HepG2 (cell line): ENCODE measurements around the gene NFS1. TPM values are rescaled to one million over a fixed set of nuclear protein-coding genes. Genes with fewer than 3 reads are reported as not detected.
A peak's percentile ranks its signal among the peaks of the same experiment; 100 is the strongest.

ENCODE experiments used
- ATAC-seq: fragments of 200-7000 bp; cut with Tn5 transposase; 3 replicates; pipeline ENCODE4 v1.9.1; 2020; ENCODE audit warnings: mild to moderate bottlenecking, moderate library complexity
- BruUV-seq: library from RNA; stranded (reverse); fragments of 400-500 nt; replicated peaks from 2 replicates; lab custom pipeline; 2021; lab: Mats Ljungman, UMichigan
- CTCF ChIA-PET: fragments of 300-600 bp; formaldehyde crosslinking; extraction: SDS; loops from one replicate; lab custom pipeline; 2021; ENCODE audit warnings: low total read pairs, inconsistent platforms, low intra/inter-chr PET ratio; lab: Yijun Ruan, JAX
- POLR2A ChIA-PET: fragments of 350-600 bp; sonication (Branson Sonifier 250); formaldehyde crosslinking; loops from one replicate; lab custom pipeline; 2020; ENCODE audit warnings: antibody characterized with exemption, inconsistent platforms; lab: Yijun Ruan, JAX
- DNase-seq: peaks from one replicate; pipeline ENCODE4 v3.0.0-alpha.2; 2015; ENCODE audit warnings: low spot score
- FAIRE-seq: peaks from 3 replicates; lab custom pipeline; 2011; peaks lifted over from hg19 to GRCh38; lab: Jason Lieb, UNC
- H2AFZ ChIP-seq: one replicate; pipeline ENCODE4 v1.6.1; 2011; ENCODE audit warnings: low read length, inconsistent platforms
- H3K27ac ChIP-seq: fragments of 300-600 bp; 3 replicates; pipeline ENCODE4 v1.8.0; 2011; ENCODE audit warnings: mixed run types, mild to moderate bottlenecking, mixed read lengths, low read length, inconsistent platforms; ENCODE audit not compliant: insufficient read depth; ENCODE audit errors: extremely low read length
- H3K27me3 ChIP-seq, 2 experiments: fragments of 200-600 bp in 1 of 2; 2 replicates in 1 of 2; 3 replicates in 1 of 2; pipeline versions ENCODE4 v1.6.0 to v1.8.0; 2011; ENCODE audit warnings: low read length in 2 of 2, mild to moderate bottlenecking in 2 of 2, moderate library complexity in 2 of 2, inconsistent platforms in 1 of 2; ENCODE audit not compliant: insufficient read depth in 2 of 2, control insufficient read depth in 1 of 2
- H3K36me3 ChIP-seq, 2 experiments: fragments of 200-600 bp in 1 of 2; replicated peaks in 1 of 2; 2 replicates in 1 of 2; 3 replicates in 1 of 2; pipeline versions ENCODE4 v1.5.1 to v1.8.0; 2011; ENCODE audit warnings: low read length in 2 of 2, inconsistent platforms in 1 of 2; ENCODE audit not compliant: insufficient read depth in 2 of 2, control insufficient read depth in 1 of 2
- H3K4me1 ChIP-seq: 2 replicates; pipeline ENCODE4 v1.5.1; 2012; ENCODE audit warnings: low read length, inconsistent platforms; ENCODE audit not compliant: insufficient read depth
- H3K4me2 ChIP-seq: 2 replicates; pipeline ENCODE4 v1.6.0; 2011; ENCODE audit warnings: low read depth, low read length, inconsistent platforms
- H3K4me3 ChIP-seq, 3 experiments: fragments of 200-600 bp in 1 of 3; sonication (generic), shearing (Covaris generic) in 1 of 3; replicated peaks in 1 of 3; 2 replicates each; pipeline ENCODE4 v1.5.1; 2011 to 2016; ENCODE audit warnings: low read length in 3 of 3, inconsistent platforms in 2 of 3, low read depth in 2 of 3, mild to moderate bottlenecking in 2 of 3, control low read depth in 1 of 3, mixed read lengths in 1 of 3; ENCODE audit not compliant: insufficient read depth in 1 of 3
- H3K79me2 ChIP-seq: one replicate; pipeline ENCODE4 v1.6.1; 2011; ENCODE audit warnings: low read length, inconsistent platforms; ENCODE audit not compliant: insufficient read depth
- H3K9ac ChIP-seq: 2 replicates; pipeline ENCODE4 v1.6.0; 2011; ENCODE audit warnings: mild to moderate bottlenecking, low read depth, low read length, inconsistent platforms; ENCODE audit not compliant: insufficient read depth
- H3K9me3 ChIP-seq: 2 replicates; pipeline ENCODE4 v1.5.1; 2012; ENCODE audit warnings: mild to moderate bottlenecking, low read length
- H4K20me1 ChIP-seq: 2 replicates; pipeline ENCODE4 v1.6.0; 2011; ENCODE audit warnings: inconsistent platforms, mild to moderate bottlenecking, low read length, moderate library complexity; ENCODE audit not compliant: insufficient read depth
- CEBPG ChIP-seq: IDR thresholded peaks from 2 replicates; pipeline ENCODE4 v1.6.1; 2016
- DDIT3 ChIP-seq: sonication (generic); formaldehyde crosslinking; IDR thresholded peaks from 2 replicates; pipeline ENCODE4 v1.4.0; 2020; ENCODE audit warnings: mild to moderate bottlenecking, missing genetic modification reagents
- GZF1 ChIP-seq: sonication (generic); formaldehyde crosslinking; IDR thresholded peaks from 2 replicates; pipeline ENCODE4 v1.5.1; 2020; ENCODE audit warnings: mild to moderate bottlenecking, missing genetic modification reagents
- HOMEZ ChIP-seq: IDR thresholded peaks from 2 replicates; pipeline ENCODE4 v1.6.1; 2016; ENCODE audit warnings: low read depth
- KLF6 ChIP-seq: IDR thresholded peaks from 2 replicates; pipeline ENCODE4 v1.8.0; 2016; ENCODE audit warnings: missing biosample characterization, missing genetic modification reagents
- SSRP1 ChIP-seq: IDR thresholded peaks from 2 replicates; pipeline ENCODE4 v1.6.1; 2016; ENCODE audit warnings: control low read depth
- STAT5B ChIP-seq: sonication (generic); formaldehyde crosslinking; IDR thresholded peaks from 2 replicates; pipeline ENCODE4 v1.4.0; 2020; ENCODE audit warnings: missing genetic modification reagents
- TFDP2 ChIP-seq: sonication (generic); formaldehyde crosslinking; IDR thresholded peaks from 2 replicates; pipeline ENCODE4 v1.4.0; 2020; ENCODE audit warnings: missing genetic modification reagents
- ZBTB34 ChIP-seq: sonication (generic); formaldehyde crosslinking; IDR thresholded peaks from 2 replicates; pipeline ENCODE4 v1.8.0; 2022; ENCODE audit warnings: mild to moderate bottlenecking, missing genetic modification reagents
- ZEB1 ChIP-seq: IDR thresholded peaks from 2 replicates; pipeline ENCODE4 v1.6.1; 2012; ENCODE audit warnings: mild to moderate bottlenecking, low read depth, inconsistent platforms; ENCODE audit not compliant: insufficient replicate concordance
- ZNF143 ChIP-seq: sonication (generic); formaldehyde crosslinking; IDR thresholded peaks from 2 replicates; pipeline ENCODE4 v1.4.0; 2020; ENCODE audit warnings: missing genetic modification reagents
- ZNF230 ChIP-seq: sonication (generic); formaldehyde crosslinking; IDR thresholded peaks from 2 replicates; pipeline ENCODE4 v1.4.0; 2020; ENCODE audit warnings: mild to moderate bottlenecking, missing genetic modification reagents
- ZNF383 ChIP-seq: sonication (generic); formaldehyde crosslinking; IDR thresholded peaks from 2 replicates; pipeline ENCODE4 v1.4.0; 2020; ENCODE audit warnings: missing genetic modification reagents, mild to moderate bottlenecking, borderline replicate concordance
- ZNF512B ChIP-seq: sonication (generic); formaldehyde crosslinking; IDR thresholded peaks from 2 replicates; pipeline ENCODE4 v1.5.1; 2020; ENCODE audit warnings: missing genetic modification reagents, mild to moderate bottlenecking, borderline replicate concordance
- ZNF570 ChIP-seq: sonication (generic); formaldehyde crosslinking; IDR thresholded peaks from 2 replicates; pipeline ENCODE4 v1.4.0; 2020; ENCODE audit warnings: mild to moderate bottlenecking, missing genetic modification reagents, borderline replicate concordance
- ZNF629 ChIP-seq: sonication (generic); formaldehyde crosslinking; conservative IDR thresholded peaks from 2 replicates; pipeline ENCODE4 v1.5.0; 2020; ENCODE audit warnings: missing genetic modification reagents
- ZNF674 ChIP-seq: sonication (generic); formaldehyde crosslinking; IDR thresholded peaks from 2 replicates; pipeline ENCODE4 v1.5.0; 2020; ENCODE audit warnings: low read depth, mild to moderate bottlenecking, missing genetic modification reagents
- WGBS: methylation state at CpG from one replicate; pipeline ENCODE4 v1.1.6; 2017; ENCODE audit warnings: low lambda C conversion rate; 5-methylcytosine and 5-hydroxymethylcytosine counted together
- in situ Hi-C: cut with HindIII; loops from 2 replicates; pipeline ENCODE4 v1.10.0; 2017; ENCODE audit warnings: low pct_unique_long_range_greater_than_20kb; ENCODE audit not compliant: extremely low pct_ligation_motif_present
- intact Hi-C: fragments of 100-400 bp; cut with micrococcal nuclease; formaldehyde crosslinking; loops from one replicate; pipeline ENCODE4 v1.10.0; 2022; ENCODE audit not compliant: unreplicated experiment
- polyA plus RNA-seq, 8 experiments: library from polyadenylated mRNA; depleted of rRNA in 3 of 8; stranded (reverse) in 7 of 8; unstranded in 1 of 8; fragments of >200 nt; fragmentation: Illumina TruSeq in 4 of 8; extraction: Trizol in 4 of 8; gene quantifications; 2 replicates each; pipeline versions ENCODE4 v1.2.1 to v1.2.3, GENCODE V29; 2011 to 2016; ENCODE audit warnings: low read depth in 4 of 8, missing spikeins in 1 of 8, mixed read lengths in 1 of 8; ENCODE audit not compliant: insufficient read depth in 1 of 8
- total RNA-seq, 5 experiments: library from RNA; depleted of rRNA; stranded (reverse); fragments of >200 nt; fragmentation: Illumina TruSeq; extraction: Trizol; gene quantifications; 2 replicates each; pipeline ENCODE4 v1.2.3, GENCODE V29; 2016; ENCODE audit warnings: low read depth in 1 of 5

NFS1 gene
- total and polyA plus RNA-seq, 2 of the 13 experiments (the other 11 are each of a cell fraction or from before 2014, with no cell fraction given) = 65.9 to 88.1 TPM

DNA sequence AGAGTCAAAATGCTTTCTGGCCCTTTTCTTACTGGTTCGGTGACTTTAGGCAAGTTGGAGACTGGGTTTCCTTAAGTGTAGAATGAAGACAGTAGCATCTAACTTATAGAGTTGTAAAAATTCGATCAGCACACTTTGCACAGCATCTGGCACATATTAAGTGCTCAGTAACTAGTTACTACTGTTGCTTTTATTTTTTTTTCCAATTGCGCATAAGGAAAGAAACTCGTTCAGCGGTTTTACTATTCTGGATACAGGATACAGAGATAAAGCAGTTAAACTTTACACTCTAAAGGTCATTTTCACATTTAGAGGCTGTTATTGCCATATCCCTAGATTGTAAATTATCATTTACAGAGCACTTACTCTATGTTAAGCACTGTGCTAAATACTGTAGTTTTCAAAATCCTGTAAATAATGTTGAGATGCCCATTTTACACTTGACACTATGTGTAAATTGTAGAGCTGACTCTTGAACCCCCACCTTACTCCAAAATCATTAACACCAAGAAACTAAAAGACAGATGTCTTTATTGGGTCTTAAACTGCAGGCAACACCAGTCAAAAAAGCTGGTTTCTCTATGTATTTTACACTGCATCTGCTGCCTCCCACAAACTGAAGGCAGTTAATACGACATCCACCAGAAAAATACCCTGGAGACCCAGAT is 939 bp upstream of the NFS1 start:
- ATAC-seq = peak; percentile 0; the same call in 2 of the 3 replicates
- intact Hi-C loops (loop anchor here (2.0 to 10.0 kb wide), 4 partner anchors 35 to 235 kb away; partner anchors contain the start of genes CPNE1, RBM12 and RBM39), in situ Hi-C loops (no loop called here)
- Histone ChIP-seq H3K9ac (peak overlapping the region; percentile 97), H2AFZ (no peak overlapping the region), H3K79me2 (peaks cover 38% of the 10 kb centered on the region), H4K20me1 (peaks cover 29% of the 10 kb centered on the region), H3K4me3 (peak overlapping the region; percentile 90 to 98 (median 96)), H3K27me3 (no peaks in the 10 kb centered on the region; a peak in 1 of 5 replicates), H3K4me2 (peak overlapping the region; percentile 82), H3K27ac (peak overlapping the region; percentile 88), H3K4me1 (peaks cover 42% of the 10 kb centered on the region), H3K9me3 (no peaks in the 10 kb centered on the region), H3K36me3 (peaks cover 10 to 37% of the 10 kb centered on the region in 2 experiments)
- no peak for FAIRE-seq
- WGBS = 20% methylated on average over 6 of the region's 6 CpGs
- BruUV-seq = no TSS peak
- POLR2A ChIA-PET = interaction anchor here (0.5 to 23.6 kb wide), 16 partner anchors 12 to 245 kb away, joined by 3 to 319 read pairs (median 7); partner anchors contain the start of genes CEP250, CPNE1, RBM12 and RBM39
- CTCF ChIA-PET = no interaction called here
- no peak for DNase-seq
- TF ChIP-seq HOMEZ (CRISPR knock-in tag) = 0 out of 2 replicates have a peak, but pooled peaks have one; percentile 6
- TF ChIP-seq GZF1 (CRISPR knock-in tag) = no peak
- 0 out of 2 replicates have a peak, but pooled peaks have one; percentile 17 for TF ChIP-seq ZNF570 (CRISPR knock-in tag)
- no peak for TF ChIP-seq CEBPG (CRISPR knock-in tag)
- TF ChIP-seq ZBTB34 (CRISPR knock-in tag) = 0 out of 2 replicates have a peak, but pooled peaks have one; percentile 18
- TF ChIP-seq ZEB1 = peak; percentile 3
- no peak for TF ChIP-seq DDIT3 (CRISPR knock-in tag)
- TF ChIP-seq STAT5B (CRISPR knock-in tag) = no peak
- no peak for TF ChIP-seq ZNF512B (CRISPR knock-in tag)
- TF ChIP-seq ZNF383 = 0 out of 2 replicates have a peak, but pooled peaks have one; percentile 36
- TF ChIP-seq KLF6 = 0 out of 2 replicates have a peak, but pooled peaks have one; percentile 23
- TF ChIP-seq ZNF674 = no peak
- no peak for TF ChIP-seq ZNF143 (CRISPR knock-in tag)
- no peak for TF ChIP-seq SSRP1 (CRISPR knock-in tag)
- TF ChIP-seq TFDP2 = 0 out of 2 replicates have a peak, but pooled peaks have one; percentile 4
- TF ChIP-seq ZNF230 (CRISPR knock-in tag) = no peak
- TF ChIP-seq ZNF629 (CRISPR knock-in tag) = no peak
